HEK293 (cell line): ENCODE measurements around the gene TSTD1.
A peak's percentile ranks its signal among the peaks of the same experiment; 100 is the strongest.
"Not testable (repeated sequence)": the region's sequence is repeated elsewhere in the genome, so short reads cannot be mapped to it uniquely, and the experiment has no call there.

Experiments
- CTCF ChIA-PET: fragments of 350-600 bp; formaldehyde crosslinking; extraction: SDS; loops from one replicate; lab custom pipeline; 2021; ENCODE audit warnings: antibody characterized with exemption; lab: Yijun Ruan, JAX
- POLR2A ChIA-PET: fragments of 300-600 bp; formaldehyde crosslinking; extraction: SDS; loops from one replicate; lab custom pipeline; 2020; ENCODE audit warnings: antibody characterized with exemption, inconsistent platforms; lab: Yijun Ruan, JAX
- H3K27ac ChIP-seq: fragments of 200-500 bp; sonication (Bioruptor generic); 2 replicates; pipeline ENCODE4 v1.5.1; 2014; ENCODE audit warnings: low read depth, low read length, control low read depth, inconsistent platforms; ENCODE audit errors: extremely low read depth
- H3K36me3 ChIP-seq, 2 experiments: fragments of 200-500 bp in 1 of 2; sonication (Bioruptor generic) in 1 of 2; 1 replicate in 1 of 2; 2 replicates in 1 of 2; pipeline ENCODE4 v1.5.1; 2014 to 2017; ENCODE audit warnings: inconsistent platforms in 2 of 2, low read length in 2 of 2; ENCODE audit not compliant: control insufficient read depth in 2 of 2, insufficient read depth in 1 of 2
- H3K4me1 ChIP-seq: fragments of 200-500 bp; sonication (Bioruptor generic); 2 replicates; pipeline ENCODE4 v1.5.1; 2014; ENCODE audit warnings: mild to moderate bottlenecking, low read length, inconsistent platforms; ENCODE audit not compliant: control insufficient read depth, insufficient read depth
- H3K4me3 ChIP-seq: 2 replicates; pipeline ENCODE4 v1.5.1; 2011; ENCODE audit warnings: low read depth, mild to moderate bottlenecking, control low read depth, low read length, moderate library complexity
- H3K9me3 ChIP-seq: fragments of 200-500 bp; sonication (Bioruptor generic); 2 replicates; pipeline ENCODE4 v1.5.1; 2014; ENCODE audit warnings: low read depth, low read length, inconsistent platforms; ENCODE audit not compliant: control insufficient read depth, insufficient read depth
- HOXD13 ChIP-seq: sonication (generic); formaldehyde crosslinking; IDR thresholded peaks from 2 replicates; pipeline ENCODE4 v1.8.0; 2022; ENCODE audit warnings: missing genetic modification reagents, borderline replicate concordance
- MZF1 ChIP-seq: fragments of 450-650 bp; formaldehyde crosslinking; IDR thresholded peaks from 2 replicates; pipeline ENCODE4 v1.5.1; 2017; ENCODE audit warnings: missing biosample characterization, missing genetic modification characterization, borderline replicate concordance
- PRDM1 ChIP-seq: fragments of 450-650 bp; formaldehyde crosslinking; IDR thresholded peaks from 2 replicates; pipeline ENCODE4; 2016; ENCODE audit warnings: missing biosample characterization, missing genetic modification characterization
- SP2 ChIP-seq: fragments of 450-650 bp; formaldehyde crosslinking; IDR thresholded peaks from 2 replicates; pipeline ENCODE4 v1.5.1; 2016; ENCODE audit warnings: missing biosample characterization, missing genetic modification characterization
- ZBTB1 ChIP-seq: fragments of 450-650 bp; formaldehyde crosslinking; IDR thresholded peaks from 2 replicates; pipeline ENCODE4 v1.5.1; 2016; ENCODE audit warnings: missing biosample characterization, missing genetic modification characterization
- ZNF114 ChIP-seq: fragments of 450-650 bp; formaldehyde crosslinking; IDR thresholded peaks from 2 replicates; pipeline ENCODE4 v1.5.0; 2017; ENCODE audit warnings: missing biosample characterization, missing genetic modification characterization
- ZNF138 ChIP-seq: fragments of 450-650 bp; formaldehyde crosslinking; IDR thresholded peaks from 2 replicates; pipeline ENCODE4 v1.5.1; 2016; ENCODE audit warnings: missing biosample characterization, missing genetic modification characterization, borderline replicate concordance
- ZNF362 ChIP-seq: fragments of 450-650 bp; formaldehyde crosslinking; IDR thresholded peaks from 2 replicates; pipeline ENCODE4 v1.5.1; 2016; ENCODE audit warnings: missing biosample characterization, missing genetic modification characterization
- ZNF426 ChIP-seq: fragments of 450-650 bp; formaldehyde crosslinking; IDR thresholded peaks from 2 replicates; pipeline ENCODE4 v1.5.1; 2017; ENCODE audit warnings: missing biosample characterization, missing genetic modification characterization, mild to moderate bottlenecking, inconsistent platforms, moderate library complexity
- ZNF513 ChIP-seq: fragments of 450-650 bp; IDR thresholded peaks from 2 replicates; pipeline ENCODE4 v1.5.1; 2018; ENCODE audit warnings: missing biosample characterization, missing genetic modification characterization
- ZNF558 ChIP-seq: fragments of 450-650 bp; formaldehyde crosslinking; IDR thresholded peaks from 2 replicates; pipeline ENCODE4 v1.5.1; 2016; ENCODE audit warnings: missing biosample characterization, missing genetic modification characterization
- ZNF654 ChIP-seq: fragments of 450-650 bp; formaldehyde crosslinking; IDR thresholded peaks from 2 replicates; pipeline ENCODE4 v1.5.1; 2016; ENCODE audit warnings: low read depth, missing biosample characterization, missing genetic modification characterization
- ZNF658 ChIP-seq: fragments of 450-650 bp; formaldehyde crosslinking; IDR thresholded peaks from 2 replicates; pipeline ENCODE4; 2016; ENCODE audit warnings: missing biosample characterization, missing genetic modification characterization
- ZNF670 ChIP-seq: fragments of 450-650 bp; formaldehyde crosslinking; IDR thresholded peaks from 2 replicates; pipeline ENCODE4 v1.5.1; 2016; ENCODE audit warnings: missing biosample characterization, missing genetic modification characterization, low read depth
- ZNF76 ChIP-seq: fragments of 450-650 bp; formaldehyde crosslinking; IDR thresholded peaks from 2 replicates; pipeline ENCODE4; 2016; ENCODE audit warnings: low read depth, missing biosample characterization, missing genetic modification characterization, borderline replicate concordance
- TF ChIP-seq, protein P1 (sequence below): fragments of 450-650 bp; formaldehyde crosslinking; optimal IDR thresholded peaks from 2 replicates; pipeline ENCODE3; 2016; ENCODE audit warnings: missing biosample characterization, mild to moderate bottlenecking, missing genetic modification characterization
- TF ChIP-seq, protein P2 (sequence below): fragments of 450-650 bp; formaldehyde crosslinking; IDR thresholded peaks from 2 replicates; pipeline ENCODE4 v1.5.1; 2016; ENCODE audit warnings: missing biosample characterization, missing genetic modification characterization
- TF ChIP-seq, protein P3 (sequence below): fragments of 450-650 bp; IDR thresholded peaks from 2 replicates; pipeline ENCODE4 v1.5.1; 2018; ENCODE audit warnings: missing biosample characterization, mild to moderate bottlenecking, missing genetic modification characterization

Gene TSTD1

DNA sequence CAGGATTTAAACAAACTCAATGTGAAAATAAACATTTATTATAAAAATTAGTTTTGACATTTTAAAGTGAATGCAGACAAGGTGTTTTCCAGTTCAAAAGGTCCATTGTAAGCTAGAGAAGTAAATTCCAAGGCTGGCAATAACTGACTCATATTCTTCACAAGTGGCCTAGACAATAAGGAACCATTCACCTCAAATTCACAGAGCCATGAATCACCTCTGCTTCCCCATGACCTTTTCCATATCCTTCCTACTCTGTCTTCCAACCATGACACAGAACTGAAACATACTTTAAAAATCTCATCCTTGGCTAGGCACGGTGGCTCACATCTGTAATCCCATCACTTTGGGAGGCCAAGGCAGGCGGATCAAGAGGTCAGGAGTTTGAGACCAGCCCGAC lies 42.6 kb downstream of the TSTD1 start:
- TF ChIP-seq ZNF513 (tag by site-specific recombination) (no peak), ZNF426 (tag by site-specific recombination) (no peak), HOXD13 (CRISPR knock-in tag) (no peak), ZNF558 (no peak), MZF1 (tag by site-specific recombination) (no peak), SP2 (tag by site-specific recombination) (no peak), ZNF138 (tag by site-specific recombination) (no peak), ZNF76 (tag by site-specific recombination) (no peak)
- TF ChIP-seq, all 188 proteins: peak for 0
- Histone ChIP-seq H3K36me3 (peaks cover 5 to 43% of the 10 kb centered on the region in 2 experiments), H3K27ac (no peak overlapping the region)

DNA sequence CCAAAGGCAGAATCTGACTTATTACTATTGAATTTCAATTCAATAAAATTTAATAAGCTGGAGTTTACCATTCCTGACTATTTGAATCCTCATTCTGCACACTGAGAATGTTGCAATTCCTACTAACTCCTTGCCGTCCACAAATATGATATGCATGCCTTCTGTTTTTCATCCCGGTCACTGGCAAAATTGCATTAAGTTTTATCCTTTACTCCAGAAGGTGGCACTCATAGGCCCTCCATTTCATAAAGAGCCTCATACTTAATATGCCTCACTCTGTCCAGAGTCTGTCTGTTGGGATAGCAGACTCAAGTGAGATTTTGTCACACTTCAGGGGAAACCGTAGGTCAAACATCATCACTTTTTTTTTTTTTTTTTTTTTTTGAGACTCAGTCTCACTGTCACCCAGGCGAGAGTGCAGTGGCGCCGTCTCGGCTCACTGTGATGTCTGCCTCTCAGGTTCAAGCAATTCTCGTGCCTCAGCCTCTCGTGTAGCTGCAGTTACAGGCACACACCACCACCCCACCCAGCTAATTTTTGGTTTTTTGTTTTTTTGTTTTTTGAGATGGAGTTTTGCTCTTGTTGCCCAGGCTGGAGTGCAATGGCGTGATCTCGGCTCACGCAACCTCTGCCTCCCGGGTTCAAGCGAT lies 45.1 kb downstream of the TSTD1 start:
- H3K4me1 ChIP-seq, result no peaks in the 10 kb centered on the region
- H3K27ac ChIP-seq, result no peak overlapping the region
- CTCF ChIA-PET, result interaction anchor here (0.6 to 0.7 kb wide), 3 partner anchors 18 to 245 kb away, joined by 3 to 6 read pairs (median 4); no protein-coding TSS in a partner anchor
- peaks cover 0 to 17% of the 10 kb centered on the region in 2 experiments; a peak in 2 of 3 replicates for H3K36me3 ChIP-seq
- no peaks in the 10 kb centered on the region for H3K9me3 ChIP-seq
- TF ChIP-seq, protein P1, sequence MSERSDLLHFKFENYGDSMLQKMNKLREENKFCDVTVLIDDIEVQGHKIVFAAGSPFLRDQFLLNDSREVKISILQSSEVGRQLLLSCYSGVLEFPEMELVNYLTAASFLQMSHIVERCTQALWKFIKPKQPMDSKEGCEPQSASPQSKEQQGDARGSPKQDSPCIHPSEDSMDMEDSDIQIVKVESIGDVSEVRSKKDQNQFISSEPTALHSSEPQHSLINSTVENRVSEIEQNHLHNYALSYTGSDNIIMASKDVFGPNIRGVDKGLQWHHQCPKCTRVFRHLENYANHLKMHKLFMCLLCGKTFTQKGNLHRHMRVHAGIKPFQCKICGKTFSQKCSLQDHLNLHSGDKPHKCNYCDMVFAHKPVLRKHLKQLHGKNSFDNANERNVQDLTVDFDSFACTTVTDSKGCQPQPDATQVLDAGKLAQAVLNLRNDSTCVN (tag by site-specific recombination), result no peak
- TF ChIP-seq PRDM1 (tag by site-specific recombination) (0 out of 2 replicates have a peak, but pooled peaks have one; percentile 45), ZNF670 (tag by site-specific recombination) (no peak), ZBTB1 (tag by site-specific recombination) (no peak), ZNF658 (no peak), ZNF114 (tag by site-specific recombination) (no peak), ZNF654 (peak; percentile 60), ZNF362 (tag by site-specific recombination) (peak; percentile 71; the same call in 1 of the 2 replicates)
- TF ChIP-seq, protein P2, sequence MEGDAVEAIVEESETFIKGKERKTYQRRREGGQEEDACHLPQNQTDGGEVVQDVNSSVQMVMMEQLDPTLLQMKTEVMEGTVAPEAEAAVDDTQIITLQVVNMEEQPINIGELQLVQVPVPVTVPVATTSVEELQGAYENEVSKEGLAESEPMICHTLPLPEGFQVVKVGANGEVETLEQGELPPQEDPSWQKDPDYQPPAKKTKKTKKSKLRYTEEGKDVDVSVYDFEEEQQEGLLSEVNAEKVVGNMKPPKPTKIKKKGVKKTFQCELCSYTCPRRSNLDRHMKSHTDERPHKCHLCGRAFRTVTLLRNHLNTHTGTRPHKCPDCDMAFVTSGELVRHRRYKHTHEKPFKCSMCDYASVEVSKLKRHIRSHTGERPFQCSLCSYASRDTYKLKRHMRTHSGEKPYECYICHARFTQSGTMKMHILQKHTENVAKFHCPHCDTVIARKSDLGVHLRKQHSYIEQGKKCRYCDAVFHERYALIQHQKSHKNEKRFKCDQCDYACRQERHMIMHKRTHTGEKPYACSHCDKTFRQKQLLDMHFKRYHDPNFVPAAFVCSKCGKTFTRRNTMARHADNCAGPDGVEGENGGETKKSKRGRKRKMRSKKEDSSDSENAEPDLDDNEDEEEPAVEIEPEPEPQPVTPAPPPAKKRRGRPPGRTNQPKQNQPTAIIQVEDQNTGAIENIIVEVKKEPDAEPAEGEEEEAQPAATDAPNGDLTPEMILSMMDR (tag by site-specific recombination), result peak; percentile 24; the same call in 1 of the 2 replicates
- TF ChIP-seq, protein P3, sequence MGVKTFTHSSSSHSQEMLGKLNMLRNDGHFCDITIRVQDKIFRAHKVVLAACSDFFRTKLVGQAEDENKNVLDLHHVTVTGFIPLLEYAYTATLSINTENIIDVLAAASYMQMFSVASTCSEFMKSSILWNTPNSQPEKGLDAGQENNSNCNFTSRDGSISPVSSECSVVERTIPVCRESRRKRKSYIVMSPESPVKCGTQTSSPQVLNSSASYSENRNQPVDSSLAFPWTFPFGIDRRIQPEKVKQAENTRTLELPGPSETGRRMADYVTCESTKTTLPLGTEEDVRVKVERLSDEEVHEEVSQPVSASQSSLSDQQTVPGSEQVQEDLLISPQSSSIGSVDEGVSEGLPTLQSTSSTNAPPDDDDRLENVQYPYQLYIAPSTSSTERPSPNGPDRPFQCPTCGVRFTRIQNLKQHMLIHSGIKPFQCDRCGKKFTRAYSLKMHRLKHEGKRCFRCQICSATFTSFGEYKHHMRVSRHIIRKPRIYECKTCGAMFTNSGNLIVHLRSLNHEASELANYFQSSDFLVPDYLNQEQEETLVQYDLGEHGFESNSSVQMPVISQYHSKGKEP (tag by site-specific recombination), result peak; percentile 29; the same call in 1 of the 2 replicates
- TF ChIP-seq, all 188 proteins: peak for 5
- POLR2A ChIA-PET, result interaction anchor here (0.5 kb wide), 1 partner anchor 229 kb away, joined by 4 read pairs; no protein-coding TSS in a partner anchor
- H3K4me3 ChIP-seq, result no peak overlapping the region

More for the DNA sequence above, 42.6 kb downstream of the TSTD1 start:
- Histone ChIP-seq H3K4me3 (no peak overlapping the region), H3K4me1 (no peaks in the 10 kb centered on the region), H3K9me3 (no peaks in the 10 kb centered on the region)
- CTCF ChIA-PET, result interaction anchor here (0.6 to 4.3 kb wide), 10 partner anchors 8 to 460 kb away, joined by 3 to 60 read pairs (median 4); partner anchors contain the start of genes F11R, KLHDC9 and TSTD1
- POLR2A ChIA-PET, result interaction anchor here (3.3 kb wide), 1 partner anchor 25 kb away, joined by 15 read pairs; the partner anchor contains the start of gene F11R

GRCh38 chr1:160992036-160992435 lies 46.7 kb downstream of the TSTD1 start:
- ChIA-PET POLR2A (interaction anchor here (0.8 kb wide), 1 partner anchor 29 kb away, joined by 3 read pairs; the partner anchor contains the start of gene F11R), CTCF (interaction anchor here (0.6 to 1.2 kb wide), 5 partner anchors 29 to 279 kb away, joined by 3 to 4 read pairs (median 3); partner anchors contain the start of gene F11R)
- H3K9me3 ChIP-seq, H3K4me3 ChIP-seq, H3K27ac ChIP-seq, H3K36me3 ChIP-seq, H3K4me1 ChIP-seq: not testable (repeated sequence)
